ENCODE measurements around the gene C10orf67. TPM values are rescaled to one million over a fixed set of nuclear protein-coding genes. Genes with fewer than 3 reads are reported as not detected.

Gene C10orf67
- total RNA-seq, 2 experiments from 2014 or later, result 0.07 TPM; not detected in 1

GRCh38 chr10:23171232-23171876 lies 173.2 kb downstream of the C10orf67 start:
- no peaks in the 10 kb centered on the region for H3K4me1 Mint-ChIP-seq
- no peaks in the 10 kb centered on the region for H3K36me3 Mint-ChIP-seq
- H3K27ac Mint-ChIP-seq, result no peak overlapping the region
- CTCF ChIA-PET, result no interaction called here
- no peak for ATAC-seq
- H3K4me3 Mint-ChIP-seq, result no peak overlapping the region
- H3K27me3 Mint-ChIP-seq, result peaks cover 65% of the 10 kb centered on the region
- DNase-seq, result no peak
- H3K9me3 Mint-ChIP-seq (ENCODE audit: low read depth), result no peaks in the 10 kb centered on the region

DNA sequence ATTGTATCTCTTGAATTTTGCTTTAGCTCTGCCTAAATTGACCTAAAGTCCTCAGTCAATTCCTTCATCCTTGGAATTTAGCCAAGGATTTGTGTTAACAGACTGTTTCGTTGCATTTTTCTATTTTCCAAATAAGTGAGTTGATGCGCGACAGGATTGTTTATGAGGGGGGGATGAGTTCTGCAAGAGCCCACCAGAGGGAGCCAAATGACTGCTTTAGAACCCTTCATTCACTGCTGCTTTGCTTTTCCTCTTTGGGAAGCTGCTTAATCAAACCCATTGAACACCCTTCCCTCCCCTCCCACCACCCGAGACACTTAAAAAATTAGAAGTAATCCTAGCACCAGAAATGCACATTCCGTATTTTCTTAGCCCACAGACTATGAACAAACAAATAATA lies 186.2 kb downstream of the C10orf67 start:
- ATAC-seq (peak; percentile 42), DNase-seq (peak; percentile 44)
- H3K27me3 Mint-ChIP-seq, result peaks cover 10% of the 10 kb centered on the region
- CTCF ChIA-PET, result interaction anchor here (0.9 to 5.4 kb wide), 16 partner anchors 9 to 1037 kb away, joined by 3 to 52 read pairs (median 4); no protein-coding TSS in a partner anchor
- H3K4me1 Mint-ChIP-seq, result peaks cover 7% of the 10 kb centered on the region
- H3K4me3 Mint-ChIP-seq, result no peak overlapping the region
- no peaks in the 10 kb centered on the region for H3K36me3 Mint-ChIP-seq
- no peak overlapping the region for H3K27ac Mint-ChIP-seq
- no peaks in the 10 kb centered on the region for H3K9me3 Mint-ChIP-seq (ENCODE audit: low read depth)

GRCh38 chr10:23157691-23158369 lies 186.8 kb downstream of the C10orf67 start:
- H3K27ac Mint-ChIP-seq, result no peak overlapping the region
- H3K4me3 Mint-ChIP-seq, result no peak overlapping the region
- DNase-seq (no peak), ATAC-seq (no peak)
- no peaks in the 10 kb centered on the region for H3K9me3 Mint-ChIP-seq (ENCODE audit: low read depth)
- no peaks in the 10 kb centered on the region for H3K36me3 Mint-ChIP-seq
- H3K4me1 Mint-ChIP-seq, result peaks cover 7% of the 10 kb centered on the region
- CTCF ChIA-PET, result interaction anchor here (0.5 to 5.4 kb wide), 17 partner anchors 9 to 1038 kb away, joined by 3 to 52 read pairs (median 3); no protein-coding TSS in a partner anchor
- peaks cover 10% of the 10 kb centered on the region for H3K27me3 Mint-ChIP-seq

DNA sequence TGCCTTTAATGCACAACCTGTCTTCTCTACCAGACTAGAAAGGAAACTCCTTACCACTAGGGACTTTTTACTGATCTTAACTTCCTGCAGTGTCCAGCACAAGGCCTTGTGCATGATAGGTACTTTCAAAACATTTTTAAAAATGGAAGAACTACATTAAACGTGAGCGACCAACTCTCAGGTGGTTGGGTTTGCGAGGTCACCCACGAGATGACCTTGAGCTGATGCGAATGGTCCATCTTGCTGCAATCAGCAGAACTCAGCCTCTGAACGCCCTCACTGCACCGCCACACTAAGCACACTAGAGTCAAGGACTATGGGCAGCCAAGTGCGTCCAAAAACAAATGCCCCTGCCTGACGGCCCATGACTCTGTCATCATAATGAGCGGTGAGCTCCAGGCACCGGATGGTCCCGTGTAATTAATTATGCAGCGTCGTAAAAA lies 187.3 kb downstream of the C10orf67 start:
- Mint-ChIP-seq H3K27me3 (peaks cover 10% of the 10 kb centered on the region), H3K27ac (no peak overlapping the region), H3K36me3 (no peaks in the 10 kb centered on the region), H3K9me3 (ENCODE audit: low read depth) (no peaks in the 10 kb centered on the region), H3K4me1 (peaks cover 7% of the 10 kb centered on the region), H3K4me3 (no peak overlapping the region)
- no peak for DNase-seq
- no peak for ATAC-seq
- CTCF ChIA-PET, result interaction anchor here (0.5 to 5.4 kb wide), 8 partner anchors 10 to 371 kb away, joined by 3 to 52 read pairs (median 4); no protein-coding TSS in a partner anchor

GRCh38 chr10:23156447-23157150 lies 188.0 kb downstream of the C10orf67 start:
- no peaks in the 10 kb centered on the region for H3K9me3 Mint-ChIP-seq (ENCODE audit: low read depth)
- H3K27me3 Mint-ChIP-seq, result peaks cover 10% of the 10 kb centered on the region
- CTCF ChIA-PET, result interaction anchor here (5.4 kb wide), 1 partner anchor 136 kb away, joined by 52 read pairs; no protein-coding TSS in a partner anchor
- DNase-seq (no peak), ATAC-seq (no peak)
- H3K4me1 Mint-ChIP-seq, result peaks cover 7% of the 10 kb centered on the region
- no peak overlapping the region for H3K27ac Mint-ChIP-seq
- no peaks in the 10 kb centered on the region for H3K36me3 Mint-ChIP-seq
- H3K4me3 Mint-ChIP-seq, result no peak overlapping the region

DNA sequence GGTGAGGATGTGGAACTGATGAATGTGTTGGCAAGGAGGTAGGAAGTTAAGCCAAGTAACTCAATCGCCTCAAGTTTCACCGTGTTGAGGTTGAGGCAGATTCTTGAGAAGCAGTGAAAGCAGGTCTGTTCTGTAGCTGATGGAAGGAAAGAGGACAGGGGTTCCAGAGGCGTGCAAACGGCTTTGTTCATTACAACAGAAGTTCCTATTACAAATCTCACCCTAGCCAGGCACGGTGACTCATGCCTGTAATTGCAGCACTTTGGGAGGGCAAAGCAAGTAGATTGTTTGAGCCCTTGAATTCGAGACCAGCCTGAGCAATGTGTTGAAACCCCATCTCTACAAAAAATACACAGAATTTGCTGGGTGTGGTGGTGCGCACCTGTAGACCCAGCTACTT lies 189.4 kb downstream of the C10orf67 start:
- Mint-ChIP-seq H3K4me1 (peaks cover 7% of the 10 kb centered on the region), H3K4me3 (no peak overlapping the region), H3K27me3 (peaks cover 6% of the 10 kb centered on the region), H3K9me3 (ENCODE audit: low read depth) (no peaks in the 10 kb centered on the region), H3K36me3 (no peaks in the 10 kb centered on the region), H3K27ac (no peak overlapping the region)
- DNase-seq, result no peak
- no peak for ATAC-seq
- CTCF ChIA-PET, result interaction anchor here (1.4 kb wide), 1 partner anchor 139 kb away, joined by 4 read pairs; no protein-coding TSS in a partner anchor

Small RNA genes within 50 kb of the gene (microRNA-seq; reads per million reads assigned to microRNA genes)
- not detected for gene MIR1254-2

Other genes starting within 250 kb of the C10orf67 start
- 1 to 10 TPM; 6.0 to 9.7 TPM for gene MSRB2, start 249.2 kb downstream of the C10orf67 start, total RNA-seq
- not detected for gene PTF1A, start 152.5 kb downstream of the C10orf67 start, total RNA-seq
- gene OTUD1, start 94.3 kb upstream of the C10orf67 start, total RNA-seq, result 10 to 100 TPM; 11.2 to 16.1 TPM